Measurements from ENCODE around the gene APPL2. TPM values are rescaled to one million over a fixed set of nuclear protein-coding genes. Genes with fewer than 3 reads are reported as not detected.

The APPL2 gene
- polyA plus RNA-seq, 3 donors = 6.4 to 19.8 (median 9.0) TPM

GRCh38 chr12:105196090-105196489 is 39.9 kb downstream of the APPL2 start:
- TF ChIP-seq CTCF (IDR thresholded peaks at IDR 0.05) = no peak
- intact Hi-C loops (cut with micrococcal nuclease) = no loop called here
- Histone ChIP-seq H3K9ac (ENCODE audit: insufficient read depth, low read length, poor library complexity, severe bottlenecking) (no peak overlapping the region), H3K9me3 (replicated peaks in 1 of 2; ENCODE audit: control insufficient read depth in 1 of 2, insufficient read depth in 1 of 2, low read length in 2 of 2) (no peaks in the 10 kb centered on the region), H3K4me1 (ENCODE audit: control insufficient read depth in 1 of 2, insufficient read depth in 2 of 2, low read length in 2 of 2) (no peaks in the 10 kb centered on the region), H4K20me1 (ENCODE audit: insufficient read depth, low read length) (peaks cover 58% of the 10 kb centered on the region), H3K27me3 (ENCODE audit: control insufficient read depth in 2 of 2, insufficient read depth in 2 of 2, low read length in 2 of 2) (no peaks in the 10 kb centered on the region), H2AFZ (ENCODE audit: insufficient read depth, low read depth, low read length, poor library complexity, severe bottlenecking) (no peak overlapping the region), H3K27ac (ENCODE audit: low read depth in 1 of 2, low read length in 2 of 2) (no peak overlapping the region), H3K79me2 (ENCODE audit: insufficient read depth, low read length) (no peaks in the 10 kb centered on the region), H3K4me3 (replicated peaks in 1 of 3; ENCODE audit: low read depth in 2 of 3, low read length in 3 of 3) (no peak overlapping the region), H3K36me3 (replicated peaks in 1 of 2; ENCODE audit: control insufficient read depth in 1 of 2, insufficient read depth in 2 of 2, low read length in 2 of 2) (peaks cover 34 to 80% of the 10 kb centered on the region in 2 donors), H3K4me2 (replicated peaks; ENCODE audit: extremely low read depth, low read length, poor library complexity, severe bottlenecking) (no peak overlapping the region)
- Mint-ChIP-seq H3K27ac (peak overlapping the region in 2 of 7 donors; percentile 13 to 85), H3K9me3 (peaks cover 0 to 1% (median 0%) of the 10 kb centered on the region in 7 donors), H3K36me3 (peaks cover 37 to 63% of the 10 kb centered on the region in 2 donors), H3K4me3 (no peak overlapping the region), H3K4me1 (peaks cover 7% of the 10 kb centered on the region), H3K27me3 (ENCODE audit: low read depth in 3 of 3) (peaks cover 0 to 4% (median 0%) of the 10 kb centered on the region in 3 donors)
- no peak for DNase-seq
- WGBS (ENCODE audit: insufficient coverage) = 86% methylated on average over 1 of the region's 6 CpGs

GRCh38 chr12:105194947-105195346 is 41.0 kb downstream of the APPL2 start:
- 100% methylated on average over 4 of the region's 6 CpGs for WGBS (ENCODE audit: insufficient coverage)
- Histone ChIP-seq H4K20me1 (ENCODE audit: insufficient read depth, low read length) (peaks cover 69% of the 10 kb centered on the region), H3K27ac (ENCODE audit: low read depth in 1 of 2, low read length in 2 of 2) (no peak overlapping the region), H3K9ac (ENCODE audit: insufficient read depth, low read length, poor library complexity, severe bottlenecking) (no peak overlapping the region), H3K4me1 (ENCODE audit: control insufficient read depth in 1 of 2, insufficient read depth in 2 of 2, low read length in 2 of 2) (no peaks in the 10 kb centered on the region), H3K36me3 (replicated peaks in 1 of 2; ENCODE audit: control insufficient read depth in 1 of 2, insufficient read depth in 2 of 2, low read length in 2 of 2) (peaks cover 39 to 91% of the 10 kb centered on the region in 2 donors), H3K27me3 (ENCODE audit: control insufficient read depth in 2 of 2, insufficient read depth in 2 of 2, low read length in 2 of 2) (no peaks in the 10 kb centered on the region), H2AFZ (ENCODE audit: insufficient read depth, low read depth, low read length, poor library complexity, severe bottlenecking) (no peak overlapping the region), H3K9me3 (replicated peaks in 1 of 2; ENCODE audit: control insufficient read depth in 1 of 2, insufficient read depth in 1 of 2, low read length in 2 of 2) (no peaks in the 10 kb centered on the region), H3K79me2 (ENCODE audit: insufficient read depth, low read length) (no peaks in the 10 kb centered on the region), H3K4me2 (replicated peaks; ENCODE audit: extremely low read depth, low read length, poor library complexity, severe bottlenecking) (no peak overlapping the region), H3K4me3 (replicated peaks in 1 of 3; ENCODE audit: low read depth in 2 of 3, low read length in 3 of 3) (no peak overlapping the region)
- intact Hi-C loops (cut with micrococcal nuclease) = no loop called here
- no peak for TF ChIP-seq CTCF (IDR thresholded peaks at IDR 0.05)
- H3K27ac Mint-ChIP-seq = no peak overlapping the region
- peaks cover 0 to 2% (median 0%) of the 10 kb centered on the region in 3 donors for H3K27me3 Mint-ChIP-seq (ENCODE audit: low read depth in 3 of 3)
- peaks cover 0 to 3% (median 0%) of the 10 kb centered on the region in 7 donors for H3K9me3 Mint-ChIP-seq
- peaks cover 48 to 72% of the 10 kb centered on the region in 2 donors for H3K36me3 Mint-ChIP-seq
- DNase-seq = no peak
- peaks cover 7% of the 10 kb centered on the region for H3K4me1 Mint-ChIP-seq
- H3K4me3 Mint-ChIP-seq = no peak overlapping the region
